ENCODE results near the gene ASB3.

ASB3 gene

DNA sequence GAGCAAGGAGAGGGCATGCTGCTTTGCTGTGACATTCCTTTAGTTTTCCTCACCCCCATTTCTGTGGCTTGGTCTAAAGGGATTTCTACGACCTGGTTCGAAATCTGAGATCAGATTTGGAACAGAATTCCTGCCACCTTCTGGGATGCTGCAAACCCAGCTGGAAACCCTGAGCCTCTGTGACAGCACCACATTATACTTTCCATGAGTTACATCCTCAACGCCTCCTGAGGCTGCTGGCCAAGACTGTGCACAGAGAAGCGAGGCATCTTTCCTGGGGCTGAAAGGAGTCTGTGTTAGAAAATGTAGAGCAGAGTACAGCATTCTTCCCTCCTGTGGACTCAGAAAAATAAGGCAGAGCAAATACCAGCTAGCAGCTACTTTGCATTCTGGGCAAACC, 157.3 kb downstream of the ASB3 start:
- no peak for DNase-seq (ENCODE audit: low read depth)
- TF ChIP-seq, protein P1, sequence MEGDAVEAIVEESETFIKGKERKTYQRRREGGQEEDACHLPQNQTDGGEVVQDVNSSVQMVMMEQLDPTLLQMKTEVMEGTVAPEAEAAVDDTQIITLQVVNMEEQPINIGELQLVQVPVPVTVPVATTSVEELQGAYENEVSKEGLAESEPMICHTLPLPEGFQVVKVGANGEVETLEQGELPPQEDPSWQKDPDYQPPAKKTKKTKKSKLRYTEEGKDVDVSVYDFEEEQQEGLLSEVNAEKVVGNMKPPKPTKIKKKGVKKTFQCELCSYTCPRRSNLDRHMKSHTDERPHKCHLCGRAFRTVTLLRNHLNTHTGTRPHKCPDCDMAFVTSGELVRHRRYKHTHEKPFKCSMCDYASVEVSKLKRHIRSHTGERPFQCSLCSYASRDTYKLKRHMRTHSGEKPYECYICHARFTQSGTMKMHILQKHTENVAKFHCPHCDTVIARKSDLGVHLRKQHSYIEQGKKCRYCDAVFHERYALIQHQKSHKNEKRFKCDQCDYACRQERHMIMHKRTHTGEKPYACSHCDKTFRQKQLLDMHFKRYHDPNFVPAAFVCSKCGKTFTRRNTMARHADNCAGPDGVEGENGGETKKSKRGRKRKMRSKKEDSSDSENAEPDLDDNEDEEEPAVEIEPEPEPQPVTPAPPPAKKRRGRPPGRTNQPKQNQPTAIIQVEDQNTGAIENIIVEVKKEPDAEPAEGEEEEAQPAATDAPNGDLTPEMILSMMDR (conservative IDR thresholded peaks at IDR 0.05; ENCODE audit: low read depth, low read length), result no peak
- H3K4me3 ChIP-seq (ENCODE audit: low read length), result no peak overlapping the region

DNA sequence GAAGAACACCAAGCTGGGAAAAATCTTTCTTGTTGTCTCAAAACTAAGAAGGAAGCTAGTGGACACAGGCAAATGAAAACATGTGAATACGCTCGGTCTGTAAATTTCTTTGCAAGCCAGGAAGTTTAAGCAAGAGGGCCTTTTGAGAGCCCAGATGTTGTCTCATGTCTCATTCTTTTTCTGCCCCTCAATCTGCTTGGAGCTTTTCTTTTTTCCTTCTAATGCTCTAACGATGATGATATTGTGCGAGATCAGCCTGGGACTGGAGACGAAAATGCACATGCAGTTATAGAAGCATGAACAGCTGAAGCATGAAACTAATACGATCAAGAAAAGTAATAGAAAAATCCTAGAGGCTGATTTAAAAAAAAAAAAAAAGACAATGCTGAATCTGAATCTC, 157.8 kb downstream of the ASB3 start:
- no peak for DNase-seq (ENCODE audit: low read depth)
- TF ChIP-seq, protein P1 (conservative IDR thresholded peaks at IDR 0.05; ENCODE audit: low read depth, low read length), result no peak
- H3K4me3 ChIP-seq (ENCODE audit: low read length), result no peak overlapping the region

DNA sequence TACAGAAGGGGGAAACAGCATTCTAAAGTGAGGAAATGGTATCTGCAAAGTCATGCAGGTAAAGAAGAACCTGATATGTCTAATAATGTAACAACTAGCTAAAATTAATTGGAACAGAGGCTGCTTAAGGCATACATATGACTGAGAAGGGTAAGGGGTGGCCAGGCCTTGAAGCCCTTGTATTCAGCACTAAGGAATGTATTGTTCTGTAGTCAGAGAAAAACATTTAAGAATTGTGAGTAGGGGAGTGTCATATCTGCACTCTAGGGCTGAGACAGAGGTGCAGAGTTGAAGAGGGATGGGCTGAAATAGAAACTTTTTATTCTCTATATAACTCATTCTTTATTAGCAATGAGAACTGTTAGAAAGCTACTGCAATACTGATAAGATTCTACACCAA, 164.6 kb downstream of the ASB3 start:
- TF ChIP-seq, protein P1 (conservative IDR thresholded peaks at IDR 0.05; ENCODE audit: low read depth, low read length), result no peak
- no peak overlapping the region for H3K4me3 ChIP-seq (ENCODE audit: low read length)
- DNase-seq (ENCODE audit: low read depth), result no peak

DNA sequence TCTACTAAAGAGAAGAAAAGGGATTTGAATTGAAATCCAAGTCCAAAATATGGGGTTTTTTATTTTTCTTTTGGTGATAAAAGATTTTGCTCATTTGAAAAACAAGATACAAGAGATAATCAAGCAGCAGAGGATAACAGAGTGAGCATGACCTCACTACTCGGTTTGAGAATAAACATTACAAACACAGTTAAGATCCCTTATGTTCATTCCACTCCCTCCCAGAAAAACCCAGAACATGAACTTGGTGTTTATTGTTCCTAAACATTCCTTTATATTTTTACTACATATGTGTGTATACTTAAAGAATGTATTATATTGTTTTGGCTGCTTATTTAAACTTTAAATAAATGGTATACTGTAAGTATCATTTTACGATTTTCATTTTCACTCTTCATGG, 165.8 kb downstream of the ASB3 start:
- H3K4me3 ChIP-seq (ENCODE audit: low read length), result no peak overlapping the region
- TF ChIP-seq, protein P1 (conservative IDR thresholded peaks at IDR 0.05; ENCODE audit: low read depth, low read length), result no peak
- no peak for DNase-seq (ENCODE audit: low read depth)
